GM12873 (cell line): ENCODE measurements around the gene OSTN.

Experiments used
- TF ChIP-seq, protein P1 (sequence below): IDR thresholded peaks from 2 replicates; pipeline ENCODE4 v1.5.1; 2012; ENCODE audit warnings: low read depth, mild to moderate bottlenecking, moderate library complexity, low read length, control low read depth; ENCODE audit not compliant: insufficient read depth; ENCODE audit errors: missing control alignments

OSTN gene

GRCh38 chr3:191236646-191237045, 37.6 kb downstream of the OSTN start:
- TF ChIP-seq, protein P1, sequence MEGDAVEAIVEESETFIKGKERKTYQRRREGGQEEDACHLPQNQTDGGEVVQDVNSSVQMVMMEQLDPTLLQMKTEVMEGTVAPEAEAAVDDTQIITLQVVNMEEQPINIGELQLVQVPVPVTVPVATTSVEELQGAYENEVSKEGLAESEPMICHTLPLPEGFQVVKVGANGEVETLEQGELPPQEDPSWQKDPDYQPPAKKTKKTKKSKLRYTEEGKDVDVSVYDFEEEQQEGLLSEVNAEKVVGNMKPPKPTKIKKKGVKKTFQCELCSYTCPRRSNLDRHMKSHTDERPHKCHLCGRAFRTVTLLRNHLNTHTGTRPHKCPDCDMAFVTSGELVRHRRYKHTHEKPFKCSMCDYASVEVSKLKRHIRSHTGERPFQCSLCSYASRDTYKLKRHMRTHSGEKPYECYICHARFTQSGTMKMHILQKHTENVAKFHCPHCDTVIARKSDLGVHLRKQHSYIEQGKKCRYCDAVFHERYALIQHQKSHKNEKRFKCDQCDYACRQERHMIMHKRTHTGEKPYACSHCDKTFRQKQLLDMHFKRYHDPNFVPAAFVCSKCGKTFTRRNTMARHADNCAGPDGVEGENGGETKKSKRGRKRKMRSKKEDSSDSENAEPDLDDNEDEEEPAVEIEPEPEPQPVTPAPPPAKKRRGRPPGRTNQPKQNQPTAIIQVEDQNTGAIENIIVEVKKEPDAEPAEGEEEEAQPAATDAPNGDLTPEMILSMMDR, result no peak

DNA sequence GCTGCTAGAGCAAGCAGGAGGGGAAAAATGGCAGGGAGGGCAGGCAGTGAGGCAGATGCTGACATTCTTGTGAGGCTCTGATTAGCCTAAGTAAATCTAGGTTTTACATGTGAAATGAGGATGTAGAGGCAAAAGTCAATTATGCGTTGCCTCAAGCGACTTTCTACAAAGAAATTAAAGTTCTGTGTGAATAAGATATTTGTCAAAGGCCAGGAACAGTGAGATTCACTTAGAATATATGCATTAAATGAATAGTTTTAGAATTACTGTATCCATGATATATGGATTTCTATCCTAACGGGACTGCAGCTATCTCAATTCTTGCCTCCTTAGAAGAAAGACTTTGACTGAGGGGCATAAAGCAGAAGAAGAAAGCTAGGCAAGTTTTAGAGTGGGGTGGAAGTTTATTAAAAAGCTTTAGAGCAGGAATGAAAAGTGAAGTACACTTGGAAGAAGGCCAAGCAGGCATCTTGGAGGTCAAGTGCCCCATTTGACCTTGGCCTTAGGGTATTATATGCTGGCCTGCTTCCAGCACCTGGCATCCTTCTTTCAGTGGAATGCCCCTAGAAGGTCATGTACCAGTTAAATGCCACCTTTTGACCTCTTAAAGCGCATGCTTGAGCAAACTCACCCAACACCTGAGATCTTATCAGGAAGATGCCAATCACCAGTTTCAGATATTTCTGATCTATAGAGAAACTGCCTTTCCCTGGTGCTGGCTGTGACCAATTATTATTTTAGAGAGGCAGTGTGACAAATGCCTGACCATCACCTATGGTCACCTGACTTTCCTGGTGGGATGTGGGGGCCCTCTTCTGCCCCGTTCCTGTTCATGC, 38.2 kb downstream of the OSTN start:
- TF ChIP-seq, protein P1, result no peak

- TF ChIP-seq, protein P1, result no peak
Measured at GRCh38 chr3:191238321-191238817, 39.3 kb downstream of the OSTN start.

GRCh38 chr3:191239407-191240031, 40.5 kb downstream of the OSTN start:
- TF ChIP-seq, protein P1, result no peak

- TF ChIP-seq, protein P1, result no peak
Measured at GRCh38 chr3:191240486-191240885, 41.4 kb downstream of the OSTN start.

- TF ChIP-seq, protein P1, result peak; percentile 36
Measured at GRCh38 chr3:191244242-191244867, 45.3 kb downstream of the OSTN start.

GRCh38 chr3:191246630-191247029, 47.6 kb downstream of the OSTN start:
- TF ChIP-seq, protein P1, result no peak
